GM18907 (cell line): ENCODE measurements around the gene ZDHHC24.

Source experiments
- ATAC-seq: cut with Tn5 transposase; IDR thresholded peaks from one replicate; pipeline ENCODE4 v1.9.1; 2021; ENCODE audit warnings: mild to moderate bottlenecking, moderate library complexity; ENCODE audit not compliant: unreplicated experiment

The ZDHHC24 gene

DNA sequence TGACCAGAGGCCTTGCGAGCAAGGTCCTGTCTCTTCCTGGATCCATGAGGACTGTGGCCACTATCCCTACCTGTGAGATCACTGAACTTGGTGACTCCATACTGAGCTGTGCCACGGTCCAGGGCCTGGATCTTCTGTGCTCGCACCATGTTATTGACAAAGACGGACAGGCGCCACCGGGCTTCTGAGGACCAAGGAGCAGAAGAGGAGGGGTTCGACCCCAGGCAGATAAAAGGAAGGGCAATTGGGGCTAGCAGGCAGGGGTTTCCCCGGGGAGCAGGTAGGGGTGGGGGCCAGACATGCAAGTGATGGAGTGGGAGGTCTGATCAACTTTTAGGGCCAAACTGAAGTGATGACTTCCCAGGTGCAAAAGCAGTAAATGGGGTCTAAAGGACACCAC is 20.4 kb upstream of the ZDHHC24 start:
- ATAC-seq: no peak

DNA sequence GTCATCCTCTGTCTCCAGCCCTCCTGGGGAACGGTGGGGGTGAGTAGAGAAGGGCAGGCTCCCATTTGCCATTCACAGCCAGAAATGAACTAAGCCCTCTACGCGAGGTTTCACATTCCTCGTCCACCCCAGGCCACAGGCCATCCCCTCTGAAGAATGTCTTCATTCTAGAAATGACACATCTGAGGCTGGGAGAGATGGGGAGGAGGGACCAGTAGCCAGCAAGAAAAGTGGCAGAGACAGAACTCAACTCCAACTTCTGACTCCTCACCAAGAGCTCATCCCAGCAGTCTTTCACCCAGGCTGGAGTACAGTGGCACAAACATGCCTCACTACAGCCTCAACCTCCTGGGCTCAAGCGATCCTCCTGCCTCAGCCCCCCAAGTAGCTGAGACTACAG is 19.1 kb upstream of the ZDHHC24 start:
- no peak for ATAC-seq

DNA sequence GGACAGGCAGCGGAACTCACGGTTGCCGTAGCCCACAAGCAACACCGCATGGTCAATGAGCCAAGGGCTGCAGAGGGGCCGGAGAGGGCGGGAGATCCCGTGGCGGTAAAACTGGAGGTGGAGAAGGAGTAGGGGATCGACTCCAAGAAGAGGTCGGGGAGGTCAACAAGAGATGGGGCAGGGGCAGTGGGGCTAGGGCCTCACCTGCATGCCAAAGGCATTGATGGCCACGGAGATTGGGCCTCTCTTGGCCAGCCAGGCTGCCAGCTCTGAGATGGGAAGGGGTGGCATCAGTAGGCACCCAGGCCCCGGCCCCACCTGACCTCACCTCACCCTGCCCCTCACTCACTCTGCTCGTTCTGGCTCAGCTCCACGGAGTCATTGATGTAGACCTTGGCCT is 18.7 kb upstream of the ZDHHC24 start:
- ATAC-seq: no peak

DNA sequence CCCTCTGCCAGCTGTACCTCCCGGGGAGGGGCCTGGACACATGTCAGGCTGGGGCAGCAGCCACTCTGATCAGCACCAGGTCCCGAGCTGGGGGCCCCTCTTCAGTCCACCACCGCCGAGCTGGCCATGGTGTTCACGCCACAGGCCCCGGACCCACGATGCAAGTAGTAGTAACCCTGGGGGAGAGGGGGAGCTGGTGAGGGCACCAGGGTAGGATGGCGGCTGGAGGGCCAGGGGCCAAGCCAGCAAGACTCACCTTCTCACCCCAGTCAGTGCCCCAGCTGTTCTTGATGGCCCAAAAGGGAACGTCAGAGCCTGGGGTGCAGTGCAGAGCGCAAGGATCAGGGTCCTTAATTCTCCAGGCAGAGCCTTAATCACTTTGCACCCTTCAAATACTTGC is 18.0 kb upstream of the ZDHHC24 start:
- no peak for ATAC-seq

DNA sequence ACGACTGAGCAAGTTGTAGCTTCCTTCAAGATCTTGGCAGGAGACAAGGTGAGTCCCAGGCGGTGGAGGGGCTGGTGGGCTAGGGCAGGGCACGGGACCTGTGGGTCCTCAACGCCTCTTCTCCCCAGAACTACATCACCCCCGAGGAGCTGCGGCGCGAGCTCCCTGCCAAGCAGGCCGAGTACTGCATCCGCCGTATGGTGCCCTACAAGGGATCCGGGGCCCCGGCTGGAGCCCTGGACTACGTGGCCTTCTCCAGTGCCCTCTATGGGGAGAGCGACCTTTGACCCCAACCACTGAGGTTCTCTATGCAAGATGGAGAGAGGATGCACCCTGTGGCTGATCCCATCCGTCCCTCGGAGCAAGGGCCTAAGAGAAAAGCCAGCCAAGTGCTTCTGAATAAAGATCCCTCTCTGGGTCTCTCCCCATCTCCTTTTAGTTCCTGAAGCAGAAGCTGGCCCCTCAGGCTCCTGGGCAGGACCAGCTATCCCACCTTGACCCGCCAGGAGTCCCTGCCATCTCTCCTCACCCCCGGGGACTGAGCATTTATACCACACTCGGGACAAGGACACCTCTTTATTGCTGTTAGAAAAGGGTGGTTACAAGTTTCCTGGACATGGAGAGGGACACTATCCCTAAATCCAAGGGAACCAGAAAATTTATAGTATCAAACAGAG is 17.2 kb upstream of the ZDHHC24 start:
- no peak for ATAC-seq

DNA sequence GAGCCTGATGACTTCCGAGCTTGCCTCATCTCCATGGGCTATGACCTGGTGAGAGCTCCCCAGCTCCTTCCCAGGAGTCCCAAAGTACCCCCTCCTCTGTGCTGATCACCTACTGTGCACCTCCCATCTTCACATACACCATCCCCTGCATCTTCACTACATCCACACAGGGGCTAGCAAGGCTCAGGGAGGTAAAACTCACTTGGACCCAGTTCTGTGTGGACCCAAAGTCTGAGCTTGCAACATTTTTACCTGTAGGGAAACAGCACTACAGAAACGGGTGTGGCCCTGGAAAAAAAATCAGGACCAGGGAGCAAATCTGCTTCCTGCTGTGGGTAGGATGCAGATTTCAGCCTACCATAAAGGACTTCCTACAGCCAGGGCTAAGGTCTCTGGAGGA is 16.4 kb upstream of the ZDHHC24 start:
- ATAC-seq: no peak

DNA sequence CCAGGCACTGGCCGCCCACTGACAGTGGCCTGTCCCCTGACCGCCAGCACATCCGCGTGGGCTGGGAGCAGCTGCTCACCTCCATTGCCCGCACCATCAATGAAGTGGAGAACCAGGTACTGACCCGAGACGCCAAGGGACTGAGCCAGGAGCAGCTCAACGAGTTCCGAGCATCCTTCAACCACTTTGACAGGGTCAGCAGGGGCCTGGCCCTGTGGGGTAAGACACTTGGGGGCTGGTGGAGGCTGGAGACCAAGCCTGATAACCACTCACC is 16.1 kb upstream of the ZDHHC24 start:
- ATAC-seq: no peak

DNA sequence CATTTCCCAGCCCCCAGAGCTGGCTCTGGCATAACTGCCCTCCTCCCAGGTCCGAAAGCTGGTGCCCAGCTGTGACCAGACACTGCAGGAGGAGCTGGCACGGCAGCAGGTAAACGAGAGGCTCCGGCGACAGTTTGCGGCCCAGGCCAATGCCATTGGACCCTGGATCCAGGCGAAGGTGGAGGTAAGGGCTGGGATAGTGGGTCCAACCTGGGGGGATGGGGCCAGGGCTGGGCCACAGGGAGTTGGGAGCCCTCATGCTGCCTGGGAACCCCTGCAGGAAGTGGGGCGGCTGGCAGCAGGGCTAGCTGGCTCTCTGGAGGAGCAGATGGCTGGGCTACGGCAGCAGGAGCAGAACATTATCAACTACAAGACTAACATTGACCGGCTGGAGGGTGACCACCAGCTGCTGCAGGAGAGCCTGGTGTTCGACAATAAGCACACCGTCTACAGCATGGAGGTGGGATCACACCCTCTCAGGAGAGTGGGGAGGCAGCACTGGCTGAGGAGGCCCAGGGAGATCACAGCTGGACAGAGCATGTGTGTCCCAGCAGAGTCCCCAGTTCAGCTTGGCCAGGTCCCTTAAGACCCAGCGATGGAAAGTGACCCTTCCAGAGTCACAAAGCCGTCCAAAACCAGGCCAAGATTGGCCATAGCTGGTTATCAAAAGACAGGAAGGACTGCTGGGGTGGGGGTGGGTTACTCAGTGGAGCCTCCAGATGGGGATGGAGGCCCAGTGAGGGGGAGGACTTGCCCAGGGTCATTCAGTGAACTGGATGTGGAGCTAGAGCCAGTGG is 15.5 kb upstream of the ZDHHC24 start:
- ATAC-seq: no peak

DNA sequence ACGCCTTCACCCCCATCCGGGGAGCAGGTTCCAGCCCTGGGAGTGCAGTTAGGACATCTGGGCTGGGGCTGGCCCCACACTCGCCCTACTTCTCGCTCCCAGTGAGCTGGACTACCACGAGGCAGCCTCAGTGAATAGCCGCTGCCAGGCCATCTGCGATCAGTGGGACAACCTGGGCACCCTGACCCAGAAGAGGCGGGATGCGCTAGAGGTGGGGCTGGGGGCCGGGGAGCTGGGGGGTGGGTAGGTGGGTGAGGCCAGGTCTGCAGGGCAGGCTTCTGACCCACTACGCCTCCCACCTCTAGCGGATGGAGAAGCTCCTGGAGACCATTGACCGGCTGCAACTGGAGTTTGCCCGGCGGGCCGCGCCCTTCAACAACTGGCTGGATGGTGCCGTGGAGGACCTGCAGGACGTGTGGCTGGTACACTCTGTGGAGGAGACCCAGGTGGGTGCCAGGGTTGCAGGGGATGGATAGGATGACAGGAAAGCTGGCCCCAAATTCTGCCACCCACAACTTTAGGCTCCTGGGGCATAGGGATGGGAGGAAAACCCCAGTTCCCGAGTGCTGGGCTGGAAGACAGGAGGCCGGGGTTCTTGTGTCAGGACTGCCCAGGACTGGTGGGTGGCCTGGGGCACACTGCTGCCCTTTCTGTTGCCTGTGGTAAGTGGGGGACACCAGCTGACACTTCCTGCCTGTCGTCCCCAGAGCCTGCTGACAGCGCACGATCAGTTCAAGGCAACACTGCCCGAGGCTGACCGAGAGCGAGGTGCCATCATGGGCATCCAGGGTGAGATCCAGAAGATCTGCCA is 14.2 kb upstream of the ZDHHC24 start:
- no peak for ATAC-seq

DNA sequence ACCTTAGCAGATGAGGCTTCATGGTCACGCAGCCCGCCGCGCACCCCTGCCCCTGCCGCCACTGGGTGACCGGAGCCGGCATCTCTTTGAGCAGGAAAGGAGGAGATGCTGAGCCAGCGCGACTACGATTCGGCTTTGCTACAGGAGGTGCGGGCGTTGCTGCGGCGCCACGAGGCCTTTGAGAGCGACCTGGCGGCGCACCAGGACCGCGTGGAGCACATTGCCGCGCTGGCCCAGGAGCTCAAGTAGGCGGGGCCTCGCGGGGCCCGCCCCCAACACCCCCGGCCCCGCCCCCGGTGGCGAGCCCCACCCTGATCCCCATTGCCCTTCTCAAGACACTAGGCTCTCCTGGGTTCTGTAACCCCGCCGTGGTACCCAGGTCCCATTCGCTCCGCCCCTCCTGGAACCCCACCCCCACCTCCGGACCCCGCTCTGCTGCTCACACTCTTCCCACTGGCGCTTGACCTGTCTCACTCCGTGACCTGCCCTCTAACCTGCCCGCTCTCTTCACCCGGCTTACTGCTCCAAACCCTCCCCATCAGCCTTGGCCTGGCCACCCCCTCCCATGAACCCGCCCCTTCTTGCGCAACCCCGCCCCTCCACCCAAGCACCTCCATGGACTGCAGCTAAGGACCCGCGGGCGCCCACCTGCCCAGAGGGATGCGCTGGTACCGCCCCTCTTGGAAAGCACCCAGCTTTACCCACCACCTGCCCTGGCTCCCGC is 13.5 kb upstream of the ZDHHC24 start:
- ATAC-seq: no peak

DNA sequence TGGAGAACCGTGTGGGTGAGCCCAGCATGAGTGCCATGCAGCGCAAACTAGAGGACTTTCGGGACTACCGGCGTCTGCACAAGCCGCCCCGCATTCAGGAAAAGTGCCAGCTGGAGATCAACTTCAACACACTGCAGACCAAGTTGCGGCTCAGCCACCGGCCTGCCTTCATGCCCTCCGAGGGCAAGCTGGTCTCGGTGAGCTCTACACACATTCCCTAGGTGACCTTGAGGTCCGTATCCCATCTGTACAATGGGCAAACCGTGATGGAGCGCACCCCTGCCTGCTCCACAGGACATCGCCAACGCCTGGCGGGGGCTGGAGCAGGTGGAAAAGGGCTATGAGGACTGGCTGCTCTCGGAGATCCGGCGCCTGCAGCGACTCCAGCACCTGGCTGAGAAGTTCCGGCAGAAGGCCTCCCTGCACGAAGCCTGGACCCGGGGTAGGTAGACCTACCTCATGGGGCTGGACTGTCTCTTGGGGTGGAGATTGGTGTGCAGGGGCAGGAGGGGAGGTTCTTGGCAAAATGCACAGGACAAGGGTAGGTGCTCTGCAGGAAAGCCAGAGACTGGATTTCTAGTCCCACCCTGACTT is 12.0 kb upstream of the ZDHHC24 start:
- no peak for ATAC-seq

DNA sequence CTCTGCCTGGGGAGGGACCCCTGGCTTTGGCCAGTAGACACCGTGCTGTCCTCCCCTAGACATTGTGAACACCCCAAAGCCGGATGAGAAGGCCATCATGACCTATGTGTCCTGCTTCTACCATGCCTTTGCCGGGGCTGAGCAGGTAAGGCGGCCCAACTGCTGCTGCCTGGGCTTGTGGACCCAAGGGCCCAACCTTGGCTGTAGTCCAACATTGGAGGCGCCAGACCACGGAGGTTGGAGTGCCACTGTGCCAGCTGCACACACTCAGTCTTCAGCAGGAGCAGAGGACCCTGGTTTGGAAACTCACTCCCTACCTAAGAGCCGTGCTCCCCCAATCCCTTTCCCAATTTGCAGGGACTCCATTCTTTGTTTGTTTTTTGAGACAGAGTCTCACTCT is 10.2 kb upstream of the ZDHHC24 start:
- ATAC-seq: no peak

DNA sequence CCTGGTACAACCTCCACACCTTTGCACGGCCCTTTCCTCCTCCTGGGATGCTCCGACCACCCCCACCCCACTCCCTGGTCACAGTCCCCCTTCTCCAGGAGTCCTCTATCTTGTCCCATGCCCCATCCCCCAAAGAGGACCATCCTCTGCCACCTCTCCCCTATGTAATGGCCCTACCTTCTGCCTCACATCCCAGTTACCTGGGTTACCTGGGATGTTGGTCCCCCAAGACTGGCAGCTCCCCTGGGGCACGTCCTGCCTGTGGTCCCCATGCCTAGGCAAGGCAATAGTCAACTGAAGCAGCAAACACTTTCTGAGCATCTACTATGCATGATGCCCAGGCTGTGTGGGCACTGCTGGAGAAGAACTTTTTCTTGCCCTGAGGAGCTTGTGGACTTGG is 9.6 kb upstream of the ZDHHC24 start:
- no peak for ATAC-seq

DNA sequence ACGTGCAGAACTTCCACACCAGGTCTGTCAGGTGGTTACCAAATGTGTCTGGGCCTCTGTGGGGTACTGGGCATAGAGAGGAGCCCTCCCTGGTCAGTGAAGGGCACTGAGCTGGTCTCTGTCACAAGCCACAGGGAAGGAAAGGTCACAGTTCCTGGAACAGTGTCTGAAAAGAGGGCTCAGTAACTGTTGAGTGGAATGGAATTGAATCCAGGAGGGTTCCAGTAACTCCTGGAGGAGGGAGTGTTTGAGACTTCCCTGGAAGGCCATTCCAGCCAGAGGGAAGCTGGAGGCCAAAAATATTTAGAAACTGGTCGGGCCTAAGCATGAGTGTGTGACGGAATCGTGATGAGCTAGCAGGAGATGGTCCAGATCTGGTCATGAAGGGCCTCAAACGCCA is 8.8 kb upstream of the ZDHHC24 start:
- ATAC-seq: no peak

DNA sequence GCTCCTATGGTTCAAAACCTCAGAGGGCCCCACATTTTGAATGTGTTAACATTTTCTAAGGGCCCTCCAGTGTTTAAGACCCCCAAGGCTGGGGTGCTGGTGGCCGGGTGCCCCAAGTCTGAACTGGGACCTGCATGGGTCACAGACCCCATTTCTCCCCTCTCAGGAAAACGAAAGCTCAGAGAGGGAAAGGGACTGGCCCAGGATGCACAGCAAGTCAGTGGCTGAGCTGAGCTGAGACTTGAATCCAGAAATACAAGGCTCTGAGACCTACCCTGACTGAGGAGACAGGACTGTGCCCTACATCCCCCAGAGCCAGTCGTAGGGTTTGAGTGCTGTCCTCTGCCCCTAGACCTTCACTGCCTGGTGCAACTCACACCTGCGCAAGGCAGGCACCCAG is 5.0 kb upstream of the ZDHHC24 start:
- no peak for ATAC-seq

DNA sequence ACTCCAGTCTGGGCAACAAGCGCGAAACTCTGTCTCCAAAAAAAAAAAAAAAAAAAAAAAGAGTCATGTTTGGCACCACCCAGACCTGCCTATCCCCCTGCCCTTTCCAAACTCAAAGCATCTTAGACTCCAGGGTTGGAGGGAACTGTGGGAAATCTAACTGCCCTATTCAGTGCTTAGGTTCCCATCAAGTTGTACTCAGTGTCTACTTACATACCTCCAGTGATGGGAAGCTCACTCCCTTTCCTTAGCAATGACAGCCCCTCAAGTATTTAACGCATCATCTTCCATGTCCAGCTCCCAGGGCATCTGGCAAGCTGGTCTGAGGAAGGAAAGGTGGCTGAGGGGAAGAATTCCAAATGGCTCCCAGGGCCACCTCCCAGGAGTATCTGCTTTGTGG is 3.8 kb upstream of the ZDHHC24 start:
- ATAC-seq: no peak

DNA sequence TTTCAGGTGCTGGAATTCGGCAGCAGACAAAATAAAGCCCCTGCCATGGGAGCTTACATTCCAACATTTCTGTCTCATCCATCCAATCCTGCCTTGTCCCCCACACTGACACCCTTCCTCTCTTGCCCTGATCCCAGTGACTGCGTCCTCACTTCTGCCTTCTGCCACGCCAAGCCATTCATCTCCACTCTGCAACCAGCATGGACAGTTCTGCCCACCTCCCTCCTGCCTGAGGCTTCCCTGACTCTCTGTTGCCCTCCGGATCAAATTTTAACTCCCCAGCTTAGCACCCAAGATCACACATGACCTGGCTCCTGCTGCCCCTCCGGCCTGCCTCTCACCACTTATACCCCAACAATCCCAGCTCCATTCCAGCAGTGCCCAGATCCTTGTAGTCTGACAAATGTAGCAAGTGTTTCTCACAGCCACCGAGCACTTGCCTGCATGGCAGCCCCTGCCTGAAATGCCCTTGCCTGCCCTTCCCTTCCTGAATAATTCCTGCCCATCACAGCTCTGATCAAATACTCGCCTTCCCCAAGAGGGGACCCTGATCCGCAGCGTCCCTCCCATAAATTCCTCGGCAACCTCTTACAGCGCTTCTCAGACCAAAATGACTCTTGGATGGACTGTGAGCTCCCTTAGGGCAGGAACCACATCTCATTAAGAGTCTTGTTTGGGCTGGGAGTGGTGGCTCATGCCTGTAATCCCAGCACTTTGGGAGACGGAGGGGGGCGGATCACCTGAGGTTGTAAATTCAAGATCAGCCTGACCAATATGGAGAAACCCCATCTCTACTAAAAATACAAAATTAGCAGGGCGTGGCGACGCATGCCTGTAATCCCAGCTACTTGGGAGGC is 3.2 kb upstream of the ZDHHC24 start:
- ATAC-seq: no peak

DNA sequence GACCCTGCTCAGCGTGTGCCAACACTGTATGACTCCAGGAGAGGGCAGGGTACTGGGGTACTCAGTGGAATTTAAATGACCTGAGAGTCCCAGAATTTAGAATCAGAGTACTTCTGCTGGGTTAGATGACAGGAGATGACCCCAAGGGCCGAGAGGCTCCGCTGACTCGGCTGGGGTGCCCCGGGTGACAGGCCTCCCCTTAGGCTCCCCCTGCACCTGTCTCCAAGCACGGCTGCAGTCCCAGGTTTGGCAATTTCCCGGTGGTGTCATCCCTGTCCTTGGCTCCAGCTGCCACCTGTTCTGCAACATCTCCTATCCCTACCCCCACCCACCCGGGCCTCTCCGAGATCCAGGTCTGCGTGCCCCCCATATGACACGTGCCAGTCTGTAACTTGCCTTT is 2.2 kb upstream of the ZDHHC24 start:
- no peak for ATAC-seq

DNA sequence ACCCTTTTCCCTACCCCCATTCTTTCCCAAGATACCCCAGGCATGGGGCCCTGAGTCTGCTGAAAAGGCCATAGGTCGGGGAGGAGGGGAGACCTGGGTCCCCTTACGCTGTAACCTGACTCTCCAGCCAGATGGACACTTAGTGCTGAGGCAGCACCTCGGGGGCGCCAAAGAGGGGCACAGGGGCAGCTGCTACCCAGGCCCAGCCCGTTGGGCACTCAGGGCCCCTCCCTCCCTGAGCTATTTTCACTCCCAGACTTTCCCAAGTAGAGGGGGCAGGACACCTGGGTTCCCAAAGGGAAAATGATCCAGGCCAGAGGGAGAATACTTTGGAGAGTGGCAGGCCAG is 1.8 kb upstream of the ZDHHC24 start:
- no peak for ATAC-seq

DNA sequence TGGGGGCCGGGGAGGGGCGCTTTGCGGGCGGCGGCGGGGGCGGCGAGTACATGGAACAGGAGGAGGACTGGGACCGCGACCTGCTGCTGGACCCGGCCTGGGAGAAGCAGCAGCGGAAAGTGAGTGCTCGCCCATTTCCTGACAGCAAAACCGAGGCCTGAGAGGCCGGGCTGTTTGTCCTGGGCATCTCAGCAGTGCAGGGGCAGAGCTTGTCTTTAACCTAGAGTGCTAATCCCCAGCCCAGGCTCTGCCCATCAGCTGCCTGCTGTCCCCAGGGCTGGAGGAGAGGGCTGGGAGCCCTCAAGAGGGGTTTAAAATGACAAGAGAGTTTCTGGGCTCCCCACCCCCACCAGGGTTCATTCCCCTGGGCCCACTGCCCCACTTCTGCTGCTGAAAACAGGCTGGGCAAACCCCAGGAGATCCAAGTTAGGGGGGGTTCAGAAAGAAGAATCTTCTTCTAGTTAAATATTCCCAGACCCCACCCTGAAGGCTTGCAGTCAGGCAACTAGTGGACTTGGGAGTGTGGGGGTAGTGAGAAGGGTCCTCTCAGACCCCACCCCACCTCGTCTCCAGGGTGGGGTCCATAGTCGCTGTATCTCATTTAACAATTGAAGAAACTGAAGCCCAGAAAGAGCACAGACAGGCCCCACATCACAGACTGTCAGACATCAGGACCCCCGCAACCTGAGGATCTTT is 1.3 kb upstream of the ZDHHC24 start:
- no peak for ATAC-seq
